Smooth muscle cell (in vitro differentiated cells): ENCODE results near the gene XPNPEP3. TPM values are rescaled to one million over a fixed set of nuclear protein-coding genes. Genes with fewer than 3 reads are reported as not detected.

Experiments
- DNase-seq: peaks from one replicate; lab custom pipeline; 2025; ENCODE audit not compliant: unreplicated experiment; lab: John Stamatoyannopoulos, UW
- H2AFZ ChIP-seq: fragments of 200-600 bp; sonication (generic); 2 replicates; pipeline ENCODE4 v1.6.0; 2016; ENCODE audit warnings: antibody characterized with exemption, low read depth, mild to moderate bottlenecking
- H3F3A ChIP-seq: fragments of 200-600 bp; sonication (generic); 2 replicates; pipeline ENCODE4 v1.6.0; 2017; ENCODE audit warnings: antibody characterized with exemption, low read depth
- H3K27ac ChIP-seq: fragments of 200-600 bp; sonication (generic); 2 replicates; pipeline ENCODE4 v1.5.1; 2016; ENCODE audit warnings: low read depth, mild to moderate bottlenecking
- H3K27me3 ChIP-seq: fragments of 200-600 bp; sonication (generic); 2 replicates; pipeline ENCODE4 v1.6.1; 2016; ENCODE audit warnings: low read depth, mild to moderate bottlenecking
- H3K36me3 ChIP-seq: fragments of 200-600 bp; sonication (generic); 2 replicates; pipeline ENCODE4 v1.5.1; 2016; ENCODE audit warnings: low read depth
- H3K4me1 ChIP-seq: fragments of 200-600 bp; sonication (generic); 2 replicates; pipeline ENCODE4 v1.5.1; 2016; ENCODE audit warnings: low read depth
- H3K4me2 ChIP-seq: fragments of 200-600 bp; sonication (generic); 2 replicates; pipeline ENCODE4 v1.6.0; 2016; ENCODE audit warnings: mild to moderate bottlenecking
- H3K4me3 ChIP-seq: fragments of 200-600 bp; sonication (generic); 2 replicates; pipeline ENCODE4 v1.5.1; 2016; ENCODE audit warnings: mild to moderate bottlenecking
- H3K79me2 ChIP-seq: fragments of 200-600 bp; sonication (generic); 2 replicates; pipeline ENCODE4 v1.6.0; 2016; ENCODE audit warnings: low read depth, mild to moderate bottlenecking
- H3K9ac ChIP-seq: fragments of 200-600 bp; sonication (generic); 2 replicates; pipeline ENCODE4 v1.6.0; 2016; ENCODE audit warnings: low read depth
- H3K9me3 ChIP-seq: fragments of 200-600 bp; sonication (generic); replicated peaks from 2 replicates; pipeline ENCODE4 v1.5.1; 2016; ENCODE audit warnings: low read depth
- H4K20me1 ChIP-seq: fragments of 200-600 bp; sonication (generic); 2 replicates; pipeline ENCODE4 v1.6.0; 2016; ENCODE audit warnings: low read depth
- CTCF ChIP-seq: fragments of 200-600 bp; sonication (generic); IDR thresholded peaks from 2 replicates; pipeline ENCODE4 v1.5.1; 2017; ENCODE audit warnings: borderline replicate concordance, mild to moderate bottlenecking, antibody characterized with exemption; ENCODE audit not compliant: insufficient read depth, poor library complexity, severe bottlenecking
- WGBS: methylation state at CpG from one replicate; pipeline ENCODE4 v1.1.7; 2016; ENCODE audit warnings: low lambda C conversion rate; 5-methylcytosine and 5-hydroxymethylcytosine counted together
- polyA plus RNA-seq: library from polyadenylated mRNA; unstranded; fragments of >200 nt; fragmentation: Nextera tagmentation; extraction: Ambion mirVana; gene quantifications from 2 replicates; pipeline ENCODE4 v1.2.1, GENCODE V29; 2016
- total RNA-seq: library from RNA; depleted of rRNA; stranded (reverse); fragments of >200 nt; gene quantifications from 2 replicates; pipeline ENCODE4 v1.2.3, GENCODE V29; 2014

The XPNPEP3 gene
- total and polyA plus RNA-seq, 2 experiments from 2014 or later, result 3.9 to 12.3 TPM

- Histone ChIP-seq H4K20me1 (no peaks in the 10 kb centered on the region), H3K36me3 (peaks cover 15% of the 10 kb centered on the region), H3K9ac (no peak overlapping the region), H3K27me3 (no peaks in the 10 kb centered on the region), H3K4me2 (no peak overlapping the region), H3K79me2 (no peaks in the 10 kb centered on the region), H3K27ac (no peak overlapping the region), H3F3A (peaks cover 4% of the 10 kb centered on the region), H3K9me3 (no peaks in the 10 kb centered on the region), H2AFZ (no peak overlapping the region), H3K4me1 (no peaks in the 10 kb centered on the region), H3K4me3 (no peak overlapping the region)
- WGBS, result 96% methylated on average over 9 of the region's 9 CpGs
- TF ChIP-seq CTCF, result no peak
- no peak for DNase-seq
These were observed 63.6 kb downstream of the XPNPEP3 start for GRCh38 chr22:40920526-40920925.

- no peaks in the 10 kb centered on the region for H3K9me3 ChIP-seq
- 75% methylated on average over 5 of the region's 5 CpGs for WGBS
These were observed 65.7 kb downstream of the XPNPEP3 start for GRCh38 chr22:40922484-40923303.

GRCh38 chr22:40928657-40929056 is 71.7 kb downstream of the XPNPEP3 start:
- H2AFZ ChIP-seq, result no peak overlapping the region
- no peak for DNase-seq
- H3K9ac ChIP-seq, result no peak overlapping the region
- no peaks in the 10 kb centered on the region for H3K4me1 ChIP-seq
- no peaks in the 10 kb centered on the region for H3K27me3 ChIP-seq
- H3K9me3 ChIP-seq, result no peaks in the 10 kb centered on the region
- TF ChIP-seq CTCF, result no peak
- H3F3A ChIP-seq, result no peaks in the 10 kb centered on the region
- no peak overlapping the region for H3K4me3 ChIP-seq
- H4K20me1 ChIP-seq, result no peaks in the 10 kb centered on the region
- WGBS, result 38% methylated on average over 1 of the region's 1 CpG
- no peaks in the 10 kb centered on the region for H3K79me2 ChIP-seq
- no peak overlapping the region for H3K4me2 ChIP-seq
- no peak overlapping the region for H3K27ac ChIP-seq
- peaks cover 28% of the 10 kb centered on the region for H3K36me3 ChIP-seq

More at GRCh38 chr22:40922484-40923303, 65.7 kb downstream of the XPNPEP3 start:
- TF ChIP-seq CTCF, result peak; percentile 71
- Histone ChIP-seq H4K20me1 (no peaks in the 10 kb centered on the region), H3F3A (peaks cover 4% of the 10 kb centered on the region), H2AFZ (no peak overlapping the region), H3K36me3 (peaks cover 22% of the 10 kb centered on the region), H3K27ac (no peak overlapping the region), H3K4me2 (no peak overlapping the region), H3K4me3 (no peak overlapping the region), H3K79me2 (no peaks in the 10 kb centered on the region), H3K4me1 (no peaks in the 10 kb centered on the region), H3K27me3 (no peaks in the 10 kb centered on the region), H3K9ac (no peak overlapping the region)
- no peak for DNase-seq

GRCh38 chr22:40932396-40932795 is 75.4 kb downstream of the XPNPEP3 start:
- Histone ChIP-seq H3K4me1 (no peaks in the 10 kb centered on the region), H2AFZ (no peak overlapping the region), H3K9ac (no peak overlapping the region), H3K9me3 (no peaks in the 10 kb centered on the region), H3K27ac (no peak overlapping the region), H3K36me3 (peaks cover 6% of the 10 kb centered on the region), H4K20me1 (no peaks in the 10 kb centered on the region), H3K4me3 (no peak overlapping the region), H3K4me2 (no peak overlapping the region), H3F3A (no peaks in the 10 kb centered on the region), H3K79me2 (no peaks in the 10 kb centered on the region), H3K27me3 (no peaks in the 10 kb centered on the region)
- WGBS, result 100% methylated on average over 2 of the region's 2 CpGs
- no peak for DNase-seq
- TF ChIP-seq CTCF, result no peak
